HEK293 (cell line): Measurements from ENCODE around the gene PRLR.

ENCODE experiments used
- CTCF ChIA-PET: fragments of 350-600 bp; formaldehyde crosslinking; extraction: SDS; loops from one replicate; lab custom pipeline; 2021; ENCODE audit warnings: antibody characterized with exemption; lab: Yijun Ruan, JAX
- POLR2A ChIA-PET: fragments of 300-600 bp; formaldehyde crosslinking; extraction: SDS; loops from one replicate; lab custom pipeline; 2020; ENCODE audit warnings: antibody characterized with exemption, inconsistent platforms; lab: Yijun Ruan, JAX
- H3K27ac ChIP-seq: fragments of 200-500 bp; sonication (Bioruptor generic); 2 replicates; pipeline ENCODE4 v1.5.1; 2014; ENCODE audit warnings: low read depth, low read length, control low read depth, inconsistent platforms; ENCODE audit errors: extremely low read depth
- H3K36me3 ChIP-seq, 2 experiments: fragments of 200-500 bp in 1 of 2; sonication (Bioruptor generic) in 1 of 2; 1 replicate in 1 of 2; 2 replicates in 1 of 2; pipeline ENCODE4 v1.5.1; 2014 to 2017; ENCODE audit warnings: inconsistent platforms in 2 of 2, low read length in 2 of 2; ENCODE audit not compliant: control insufficient read depth in 2 of 2, insufficient read depth in 1 of 2
- H3K4me1 ChIP-seq: fragments of 200-500 bp; sonication (Bioruptor generic); 2 replicates; pipeline ENCODE4 v1.5.1; 2014; ENCODE audit warnings: mild to moderate bottlenecking, low read length, inconsistent platforms; ENCODE audit not compliant: control insufficient read depth, insufficient read depth
- H3K4me3 ChIP-seq: 2 replicates; pipeline ENCODE4 v1.5.1; 2011; ENCODE audit warnings: low read depth, mild to moderate bottlenecking, control low read depth, low read length, moderate library complexity
- H3K9me3 ChIP-seq: fragments of 200-500 bp; sonication (Bioruptor generic); 2 replicates; pipeline ENCODE4 v1.5.1; 2014; ENCODE audit warnings: low read depth, low read length, inconsistent platforms; ENCODE audit not compliant: control insufficient read depth, insufficient read depth
- EGR2 ChIP-seq: fragments of 450-650 bp; formaldehyde crosslinking; IDR thresholded peaks from 2 replicates; pipeline ENCODE4 v1.5.1; 2016; ENCODE audit warnings: low read depth, missing biosample characterization, missing genetic modification characterization
- FEZF1 ChIP-seq: fragments of 450-650 bp; formaldehyde crosslinking; IDR thresholded peaks from 2 replicates; pipeline ENCODE4 v1.5.1; 2016; ENCODE audit warnings: missing biosample characterization, missing genetic modification characterization
- GLIS1 ChIP-seq: fragments of 450-650 bp; formaldehyde crosslinking; IDR thresholded peaks from 2 replicates; pipeline ENCODE4 v1.5.1; 2016; ENCODE audit warnings: missing biosample characterization, missing genetic modification characterization
- HOXC10 ChIP-seq: sonication (generic); formaldehyde crosslinking; IDR thresholded peaks from 2 replicates; pipeline ENCODE4 v1.8.1; 2023; ENCODE audit warnings: mild to moderate bottlenecking, missing genetic modification reagents
- PRDM1 ChIP-seq: fragments of 450-650 bp; formaldehyde crosslinking; IDR thresholded peaks from 2 replicates; pipeline ENCODE4; 2016; ENCODE audit warnings: missing biosample characterization, missing genetic modification characterization
- PRDM2 ChIP-seq: fragments of 450-650 bp; formaldehyde crosslinking; IDR thresholded peaks from 2 replicates; pipeline ENCODE4 v1.5.1; 2016; ENCODE audit warnings: missing biosample characterization, missing genetic modification characterization, borderline replicate concordance
- YY2 ChIP-seq: fragments of 450-650 bp; formaldehyde crosslinking; IDR thresholded peaks from 2 replicates; pipeline ENCODE4 v1.5.1; 2016; ENCODE audit warnings: missing biosample characterization, missing genetic modification characterization
- ZBTB10 ChIP-seq: fragments of 450-650 bp; formaldehyde crosslinking; IDR thresholded peaks from 2 replicates; pipeline ENCODE4 v1.5.1; 2016; ENCODE audit warnings: missing biosample characterization, missing genetic modification characterization
- ZBTB48 ChIP-seq: fragments of 450-650 bp; formaldehyde crosslinking; IDR thresholded peaks from 2 replicates; pipeline ENCODE4 v1.5.1; 2016; ENCODE audit warnings: missing biosample characterization, missing genetic modification characterization
- ZNF211 ChIP-seq: fragments of 450-650 bp; formaldehyde crosslinking; IDR thresholded peaks from 2 replicates; pipeline ENCODE4 v1.5.1; 2016; ENCODE audit warnings: low read depth, missing biosample characterization, missing genetic modification characterization
- ZNF354C ChIP-seq: fragments of 450-650 bp; formaldehyde crosslinking; IDR thresholded peaks from 2 replicates; pipeline ENCODE4 v1.5.1; 2016; ENCODE audit warnings: missing biosample characterization, missing genetic modification characterization, low read depth, borderline replicate concordance
- ZNF501 ChIP-seq: fragments of 450-650 bp; formaldehyde crosslinking; IDR thresholded peaks from 2 replicates; pipeline ENCODE4 v1.5.1; 2016; ENCODE audit warnings: missing biosample characterization, missing genetic modification characterization
- ZNF513 ChIP-seq: fragments of 450-650 bp; IDR thresholded peaks from 2 replicates; pipeline ENCODE4 v1.5.1; 2018; ENCODE audit warnings: missing biosample characterization, missing genetic modification characterization
- ZNF585B ChIP-seq: fragments of 450-650 bp; formaldehyde crosslinking; IDR thresholded peaks from 2 replicates; pipeline ENCODE4 v1.5.1; 2016; ENCODE audit warnings: missing biosample characterization, missing genetic modification characterization
- ZNF596 ChIP-seq: fragments of 450-650 bp; IDR thresholded peaks from 2 replicates; pipeline ENCODE4 v1.5.0; 2018; ENCODE audit warnings: missing biosample characterization, mild to moderate bottlenecking, missing genetic modification characterization, moderate library complexity
- ZNF610 ChIP-seq: fragments of 450-650 bp; formaldehyde crosslinking; IDR thresholded peaks from 2 replicates; pipeline ENCODE4 v1.5.1; 2016; ENCODE audit warnings: missing biosample characterization, missing genetic modification characterization, borderline replicate concordance
- ZNF639 ChIP-seq: fragments of 450-650 bp; formaldehyde crosslinking; IDR thresholded peaks from 2 replicates; pipeline ENCODE4 v1.5.1; 2016; ENCODE audit warnings: missing biosample characterization, missing genetic modification characterization
- ZNF776 ChIP-seq: fragments of 450-650 bp; formaldehyde crosslinking; IDR thresholded peaks from 2 replicates; pipeline ENCODE4 v1.5.0; 2017; ENCODE audit warnings: missing biosample characterization, missing genetic modification characterization, borderline replicate concordance
- ZXDB ChIP-seq: fragments of 450-650 bp; formaldehyde crosslinking; IDR thresholded peaks from 2 replicates; pipeline ENCODE4 v1.5.1; 2016; ENCODE audit warnings: missing biosample characterization, missing genetic modification characterization

The PRLR gene

GRCh38 chr5:35237580-35238376 lies 7.5 kb upstream of the PRLR start (continued):
- TF ChIP-seq ZNF639 (no peak), ZNF513 (tag by site-specific recombination) (no peak), EGR2 (tag by site-specific recombination) (no peak), PRDM2 (no peak)

- no peaks in the 10 kb centered on the region for H3K9me3 ChIP-seq
- CTCF ChIA-PET, result no interaction called here
- H3K36me3 ChIP-seq, result no peaks in the 10 kb centered on the region
- no peak overlapping the region for H3K4me3 ChIP-seq
- H3K4me1 ChIP-seq, result no peaks in the 10 kb centered on the region
- H3K27ac ChIP-seq, result no peak overlapping the region
- POLR2A ChIA-PET, result no interaction called here
- TF ChIP-seq ZNF501 (tag by site-specific recombination) (no peak), ZXDB (tag by site-specific recombination) (no peak), FEZF1 (tag by site-specific recombination) (no peak), ZNF610 (tag by site-specific recombination) (no peak), ZNF585B (no peak), PRDM1 (no peak), ZBTB10 (tag by site-specific recombination) (no peak), ZNF639 (no peak), GLIS1 (tag by site-specific recombination) (no peak), ZNF776 (no peak), HOXC10 (CRISPR knock-in tag) (no peak), ZNF354C (tag by site-specific recombination) (no peak), ZNF596 (tag by site-specific recombination) (no peak), YY2 (tag by site-specific recombination) (no peak), ZNF211 (tag by site-specific recombination) (no peak), EGR2 (tag by site-specific recombination) (no peak), ZBTB48 (tag by site-specific recombination) (no peak)
Measured at GRCh38 chr5:35236770-35237169, 6.5 kb upstream of the PRLR start.
